Epidermal melanocyte (primary cell): ENCODE measurements around the gene RANGAP1.
A peak's percentile ranks its signal among the peaks of the same experiment; 100 is the strongest.

Experiments
- DNase-seq: peaks from one replicate; pipeline ENCODE4 v3.0.0; 2011; ENCODE audit warnings: low spot score; ENCODE audit not compliant: insufficient read length

RANGAP1 gene

DNA sequence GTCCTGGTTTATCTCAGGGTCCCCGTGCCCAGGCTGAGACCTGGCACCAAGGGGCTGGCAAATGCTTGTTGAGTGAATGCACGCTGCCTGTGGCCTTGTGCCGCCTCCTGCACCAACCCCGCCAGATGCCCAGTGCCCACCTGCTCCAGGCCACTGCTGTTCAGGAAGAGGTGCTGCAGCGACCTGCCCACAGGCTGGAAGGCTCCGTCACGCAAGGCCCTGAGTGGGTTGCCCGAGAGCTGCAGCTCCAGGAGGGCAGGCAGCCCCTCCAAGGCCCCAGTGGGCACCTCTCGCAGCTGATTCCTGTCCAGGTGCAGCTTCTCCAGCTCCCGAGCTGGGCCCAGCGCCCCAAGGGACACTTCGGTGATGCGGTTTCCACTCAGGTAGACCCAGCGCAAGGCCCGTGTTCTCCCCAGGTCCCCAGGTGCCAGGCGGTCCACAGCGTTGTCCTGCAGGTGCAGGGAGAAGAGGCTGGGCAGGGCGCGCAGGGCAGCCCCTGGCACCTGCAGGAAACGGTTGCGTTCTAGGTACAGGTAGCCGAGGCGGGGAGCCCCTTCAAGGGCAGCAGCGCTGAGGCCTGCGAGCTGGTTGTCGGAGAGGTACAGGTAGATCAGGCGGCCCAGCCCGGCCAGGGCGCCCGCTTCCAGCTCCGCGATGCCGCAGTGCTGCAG lies 48.8 kb downstream of the RANGAP1 start:
- DNase-seq = no peak

DNA sequence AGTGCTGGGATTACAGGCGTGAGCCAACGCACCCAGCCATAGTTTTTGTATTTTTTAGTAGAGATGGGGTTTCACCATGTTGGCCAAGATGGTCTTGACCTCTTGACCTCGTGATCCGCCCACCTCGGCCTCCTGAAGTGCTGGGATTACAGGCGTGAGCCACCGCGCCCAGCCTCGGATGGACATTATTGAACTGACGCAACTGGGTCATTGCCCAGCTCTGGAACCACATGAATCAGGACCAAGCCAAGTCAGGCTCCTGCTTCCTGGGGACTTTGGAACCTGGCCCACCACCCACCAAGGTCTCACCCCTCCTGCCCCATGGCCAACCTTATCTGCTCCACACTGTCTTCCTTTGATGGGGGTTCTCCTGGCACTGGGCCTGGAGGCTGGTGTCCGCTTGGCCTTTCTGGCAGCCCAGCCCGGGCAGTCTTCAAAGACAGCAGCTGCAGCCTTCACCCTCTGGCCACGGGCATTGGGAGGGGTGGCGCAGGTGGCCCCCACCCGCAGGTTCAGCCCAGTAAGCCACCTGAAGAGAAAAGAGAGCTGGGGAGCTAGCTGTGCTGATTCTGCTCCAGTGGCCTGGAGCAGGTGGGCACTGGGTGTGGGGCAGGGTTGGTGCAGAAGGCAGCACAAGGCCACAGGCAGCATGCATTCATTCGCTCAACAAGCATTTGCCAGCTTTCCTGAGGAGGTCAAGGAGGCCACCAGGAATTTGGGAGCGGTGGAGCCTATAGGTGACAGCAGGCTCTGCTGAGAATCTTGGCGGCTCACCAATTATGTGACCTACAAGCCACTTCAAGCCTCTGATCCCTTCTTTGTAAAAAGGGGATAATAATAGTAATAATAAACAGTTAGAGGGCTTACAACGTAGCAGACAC lies 50.9 kb downstream of the RANGAP1 start:
- DNase-seq = no peak

DNA sequence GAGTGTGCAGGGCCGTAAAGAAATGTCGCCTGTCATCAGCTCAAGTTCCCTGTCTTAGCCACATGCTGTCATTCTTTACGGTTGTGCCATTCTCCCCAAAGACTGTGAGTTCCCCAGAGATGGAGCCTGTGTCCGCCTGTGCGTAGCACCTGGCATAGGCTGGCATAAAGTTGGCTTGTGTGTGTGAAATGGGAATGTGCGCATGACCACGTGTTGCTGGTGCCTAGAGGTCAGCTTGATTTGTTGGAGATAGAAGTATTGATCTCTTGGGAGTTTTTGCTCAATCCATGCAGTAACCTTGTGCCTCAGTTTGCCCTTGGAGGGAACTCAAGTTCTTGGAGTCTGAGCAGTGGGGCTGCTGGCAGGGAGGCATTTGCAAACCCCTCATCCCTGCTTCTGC lies 54.6 kb downstream of the RANGAP1 start:
- DNase-seq = no peak

DNA sequence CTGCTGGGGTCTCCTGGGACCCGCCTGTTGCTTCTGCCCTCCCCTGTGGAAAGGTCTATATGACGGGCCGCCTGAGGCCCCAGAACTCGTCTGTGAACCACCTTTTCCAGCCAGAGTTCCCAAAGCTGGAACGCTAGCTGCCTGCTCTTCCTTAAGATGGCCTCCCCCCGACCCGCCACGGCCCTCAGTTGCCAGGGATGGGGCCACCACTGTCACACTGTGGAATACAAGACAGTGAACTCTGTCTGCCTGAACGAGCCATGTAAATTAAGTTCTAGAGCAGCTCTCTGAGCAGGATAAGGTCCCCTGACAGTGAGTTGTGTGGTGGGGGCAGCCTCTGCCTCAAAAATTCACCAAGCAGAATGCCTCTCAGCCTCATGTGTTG lies 55.6 kb downstream of the RANGAP1 start:
- DNase-seq = no peak

DNA sequence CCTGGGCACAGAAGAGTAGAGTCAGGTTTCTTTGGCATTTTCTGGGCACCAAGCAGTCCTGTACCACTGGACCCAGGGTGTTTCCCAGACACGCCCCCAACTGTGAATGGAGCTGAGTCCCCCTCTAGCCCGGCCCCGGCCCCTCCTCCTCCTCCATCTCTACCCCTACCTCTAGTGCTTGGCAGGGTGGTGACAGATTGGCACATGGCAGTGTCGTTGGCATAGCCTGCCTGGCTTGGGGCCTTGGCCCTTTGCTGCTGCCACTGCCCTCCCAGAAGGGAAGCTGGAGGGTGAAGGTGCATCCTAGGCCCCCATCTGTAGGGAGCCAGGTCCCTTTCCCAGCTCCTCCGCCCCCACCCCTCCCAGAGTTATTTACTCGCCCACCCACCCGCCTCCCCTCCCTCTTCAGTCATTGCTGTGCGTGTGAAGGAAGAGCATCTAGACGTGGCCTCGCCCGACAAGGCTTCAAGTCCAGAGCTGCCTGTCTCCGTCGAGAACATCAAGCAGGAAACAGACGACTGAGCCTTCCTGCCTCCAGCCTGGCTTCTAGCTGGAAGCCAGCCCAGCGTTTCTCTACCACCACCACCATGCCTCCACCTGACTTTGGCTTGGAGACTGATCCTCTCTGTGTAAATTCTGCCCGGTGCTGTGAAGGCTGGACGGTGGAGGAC lies 56.1 kb downstream of the RANGAP1 start:
- DNase-seq = no peak

DNA sequence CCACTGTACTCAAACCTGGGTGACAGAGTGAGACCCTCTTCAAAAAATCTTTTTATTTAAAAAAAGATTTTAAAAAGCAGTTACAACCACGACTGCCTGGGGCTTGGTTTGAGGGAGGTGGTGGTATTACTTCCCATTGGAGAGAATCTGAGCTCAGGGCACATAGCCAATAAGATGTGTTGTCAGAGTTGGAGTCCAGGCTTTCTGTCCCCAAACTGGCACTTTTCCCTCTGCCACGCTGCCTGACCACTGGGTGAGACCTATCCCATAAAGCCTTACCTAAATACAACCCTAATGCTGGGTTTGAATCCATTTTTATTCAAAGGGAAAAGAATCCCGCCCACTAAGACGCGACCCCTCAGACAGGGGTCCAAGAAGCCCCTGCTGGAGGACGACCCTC lies 56.8 kb downstream of the RANGAP1 start:
- DNase-seq = no peak

DNA sequence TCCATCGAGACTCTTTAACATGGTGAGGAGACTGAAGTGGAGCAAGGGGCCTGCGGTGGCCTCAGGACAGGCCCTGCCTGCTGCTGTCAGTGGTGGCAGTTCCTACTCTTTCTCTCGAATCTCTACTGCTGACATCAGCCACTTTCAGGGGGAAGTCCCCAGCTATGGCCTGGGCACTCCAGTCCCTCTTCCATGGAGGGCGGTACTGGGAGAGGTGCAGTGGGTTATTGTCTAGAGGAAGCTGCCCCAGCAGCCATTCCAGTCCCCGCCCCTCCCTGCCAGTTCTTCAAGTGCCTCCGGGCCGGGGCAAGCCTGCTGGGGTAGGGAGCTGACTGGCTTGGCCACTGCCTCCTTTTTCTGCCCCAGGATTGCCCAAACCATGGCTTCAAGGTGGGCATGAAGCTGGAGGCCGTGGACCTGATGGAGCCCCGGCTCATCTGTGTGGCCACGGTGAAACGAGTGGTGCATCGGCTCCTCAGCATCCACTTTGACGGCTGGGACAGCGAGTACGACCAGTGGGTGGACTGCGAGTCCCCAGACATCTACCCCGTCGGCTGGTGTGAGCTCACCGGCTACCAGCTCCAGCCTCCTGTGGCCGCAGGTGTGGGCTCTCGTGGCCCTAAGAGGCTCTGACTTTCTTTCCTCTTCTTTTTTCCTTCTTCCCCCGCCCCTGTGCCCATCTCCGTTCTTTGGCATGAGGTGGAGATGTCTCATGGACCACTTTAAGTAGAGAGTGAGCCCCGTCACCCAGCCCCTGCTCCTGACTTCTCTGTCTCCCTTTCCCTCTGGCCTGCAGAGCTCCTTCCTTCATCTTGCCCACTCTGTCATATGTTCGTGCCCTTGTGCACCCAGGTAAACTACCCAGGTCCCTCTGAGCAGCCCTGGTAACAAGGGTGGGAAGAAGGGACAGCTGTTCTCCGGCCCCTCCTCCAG lies 59.0 kb downstream of the RANGAP1 start:
- no peak for DNase-seq

DNA sequence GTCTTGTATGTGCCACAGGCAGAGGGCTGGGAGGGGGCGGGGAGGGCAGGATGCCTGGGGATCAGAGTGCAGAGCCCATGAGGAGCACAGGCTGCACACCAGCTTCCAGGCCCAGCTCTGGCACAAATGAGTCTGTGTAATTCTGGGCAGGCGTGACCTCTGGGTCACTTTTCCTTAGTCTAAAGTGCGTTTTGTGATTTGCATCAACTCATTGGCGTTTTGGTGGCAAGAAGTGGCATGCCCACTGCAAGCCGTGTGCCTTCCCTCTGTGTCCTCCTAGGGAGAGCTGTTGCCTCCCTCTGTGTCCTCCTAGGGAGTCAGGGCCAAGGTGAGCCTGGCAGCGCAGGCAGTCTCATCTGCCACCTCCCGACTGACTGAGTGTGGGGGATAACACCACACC lies 62.5 kb downstream of the RANGAP1 start:
- DNase-seq = no peak

DNA sequence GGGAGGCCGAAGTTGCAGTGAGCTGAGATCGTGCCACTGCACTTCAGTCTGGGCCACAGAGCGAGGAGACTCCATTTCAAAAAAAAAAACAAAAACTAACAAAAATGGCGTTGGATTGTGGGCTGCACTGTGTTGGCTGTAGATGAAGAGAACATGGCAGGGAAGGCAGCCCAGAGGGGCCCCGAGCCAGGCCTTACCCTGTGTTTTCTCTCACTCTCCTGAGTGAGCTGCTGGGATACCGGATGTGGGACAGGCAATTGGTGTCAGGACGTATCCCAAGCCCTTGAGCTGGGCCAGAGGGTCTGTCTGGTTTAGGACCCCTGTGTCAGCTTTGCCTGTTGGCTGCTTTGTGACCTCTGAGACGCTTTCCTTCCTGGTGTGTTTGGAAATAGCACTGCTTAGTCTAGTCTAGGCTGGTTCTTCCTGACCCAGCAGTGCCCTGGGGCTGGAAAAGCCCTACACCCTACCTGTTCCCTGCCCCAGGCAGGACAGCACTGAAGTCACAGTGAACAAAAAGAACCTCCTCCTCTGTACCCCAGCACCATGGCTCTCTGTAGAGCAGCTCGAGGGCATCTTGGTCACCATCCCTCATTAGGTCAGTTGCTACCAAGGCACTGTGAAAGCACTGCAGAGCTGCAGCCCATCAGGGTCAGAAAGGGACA lies 63.0 kb downstream of the RANGAP1 start:
- DNase-seq = no peak

DNA sequence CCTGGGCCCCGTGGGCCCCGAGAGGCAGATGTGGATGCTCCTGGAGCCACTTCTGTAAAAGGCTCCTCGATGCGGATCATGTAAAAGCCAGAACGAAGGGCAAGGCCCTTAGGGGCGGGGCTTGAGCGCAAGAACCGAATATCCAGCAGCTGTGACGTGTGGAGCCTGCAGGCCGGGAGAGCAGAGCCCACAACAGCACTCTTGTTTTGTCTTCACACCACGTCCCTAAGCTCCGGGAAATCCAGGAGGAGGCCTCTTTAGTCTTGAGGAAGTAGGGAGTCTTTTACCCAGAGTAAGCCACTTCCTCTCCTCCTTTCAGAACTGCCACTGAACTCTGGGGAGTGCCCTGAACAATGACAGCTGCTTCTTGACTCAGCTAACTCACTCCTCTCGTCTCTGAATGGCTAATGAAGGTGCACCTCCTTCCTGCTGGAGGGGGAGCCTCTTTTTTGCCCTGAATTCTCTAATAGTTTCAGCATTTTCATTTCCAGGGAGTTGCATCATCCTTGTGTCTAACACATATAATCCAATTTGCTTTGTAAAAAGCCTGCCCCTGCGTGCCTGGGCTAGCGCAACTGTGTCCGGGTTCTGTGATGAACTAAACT lies 68.3 kb downstream of the RANGAP1 start:
- DNase-seq = peak; percentile 82

DNA sequence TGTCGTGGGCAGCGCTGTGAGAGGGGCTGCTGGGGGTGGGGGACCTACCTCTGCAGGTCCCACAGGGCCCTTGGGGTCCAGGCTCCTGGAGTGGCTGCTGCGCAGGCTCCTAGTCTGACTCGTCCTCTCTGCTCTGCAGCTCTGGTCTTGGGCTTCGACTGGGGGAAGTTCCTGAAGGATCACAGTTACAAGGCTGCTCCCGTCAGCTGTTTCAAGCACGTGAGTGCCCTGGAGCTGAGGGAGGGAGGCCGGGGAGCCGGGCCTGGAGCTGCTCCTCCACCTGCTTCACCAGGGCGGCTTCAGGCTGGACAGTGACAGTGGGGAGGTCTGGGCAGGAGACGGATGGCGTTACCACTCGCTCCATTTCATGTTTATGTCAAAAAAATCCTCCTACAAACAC lies 69.0 kb downstream of the RANGAP1 start:
- no peak for DNase-seq

DNA sequence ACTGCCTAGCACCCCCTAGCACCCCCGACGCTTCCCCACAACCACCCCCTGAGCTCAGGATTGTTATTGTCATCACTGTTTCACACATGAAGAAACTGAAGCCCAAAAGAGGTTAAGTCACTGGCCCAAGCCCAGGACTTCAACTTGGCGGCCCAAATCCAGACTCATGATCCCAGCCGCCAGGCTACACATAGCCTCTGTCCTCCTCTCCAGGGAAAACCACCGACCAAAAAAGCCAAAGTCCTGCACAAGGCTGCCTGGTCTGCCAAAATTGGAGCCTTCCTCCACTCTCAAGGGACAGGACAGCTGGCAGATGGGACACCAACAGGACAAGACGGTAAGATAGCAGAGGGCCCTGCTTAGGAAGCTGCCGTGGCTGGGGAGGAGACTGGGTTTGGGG lies 70.1 kb downstream of the RANGAP1 start:
- no peak for DNase-seq

DNA sequence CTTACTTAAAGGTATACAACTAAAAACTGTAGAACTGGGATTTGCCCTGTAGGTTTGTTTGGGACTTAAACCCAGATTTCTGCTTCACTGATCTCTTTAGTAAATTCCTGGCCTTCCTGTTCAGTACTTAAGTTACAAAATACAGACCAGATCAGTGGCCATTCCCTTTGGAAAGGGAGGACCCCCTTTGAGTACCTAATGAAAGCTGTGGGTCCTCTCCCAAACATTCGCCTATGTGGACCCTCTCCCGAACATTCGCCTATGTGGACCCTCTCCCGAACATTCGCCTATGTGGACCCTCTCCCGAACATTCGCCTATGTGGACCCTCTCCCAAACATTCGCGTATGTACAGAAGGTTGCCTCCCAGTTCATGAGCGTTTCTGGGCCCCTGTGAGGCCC lies 70.6 kb downstream of the RANGAP1 start:
- DNase-seq = no peak

DNA sequence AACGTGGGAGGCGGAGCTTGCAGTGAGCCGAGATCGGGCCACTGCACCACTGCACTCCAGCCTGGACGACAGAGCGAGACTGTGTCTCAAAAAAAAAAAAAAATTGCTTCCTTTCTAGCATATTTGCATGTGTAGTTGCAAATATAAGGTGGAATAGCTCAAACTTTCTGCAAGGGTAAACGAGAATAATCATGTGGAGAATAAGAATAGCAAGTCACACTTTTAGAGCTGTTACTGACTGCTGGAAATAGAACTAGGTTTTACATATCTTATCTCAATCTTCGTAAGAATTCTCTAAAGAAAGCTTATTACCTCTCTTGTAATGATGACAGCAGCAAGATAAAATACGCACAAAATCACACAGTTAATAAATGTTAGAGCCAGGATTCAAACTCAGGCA lies 79.3 kb downstream of the RANGAP1 start:
- DNase-seq = no peak

DNA sequence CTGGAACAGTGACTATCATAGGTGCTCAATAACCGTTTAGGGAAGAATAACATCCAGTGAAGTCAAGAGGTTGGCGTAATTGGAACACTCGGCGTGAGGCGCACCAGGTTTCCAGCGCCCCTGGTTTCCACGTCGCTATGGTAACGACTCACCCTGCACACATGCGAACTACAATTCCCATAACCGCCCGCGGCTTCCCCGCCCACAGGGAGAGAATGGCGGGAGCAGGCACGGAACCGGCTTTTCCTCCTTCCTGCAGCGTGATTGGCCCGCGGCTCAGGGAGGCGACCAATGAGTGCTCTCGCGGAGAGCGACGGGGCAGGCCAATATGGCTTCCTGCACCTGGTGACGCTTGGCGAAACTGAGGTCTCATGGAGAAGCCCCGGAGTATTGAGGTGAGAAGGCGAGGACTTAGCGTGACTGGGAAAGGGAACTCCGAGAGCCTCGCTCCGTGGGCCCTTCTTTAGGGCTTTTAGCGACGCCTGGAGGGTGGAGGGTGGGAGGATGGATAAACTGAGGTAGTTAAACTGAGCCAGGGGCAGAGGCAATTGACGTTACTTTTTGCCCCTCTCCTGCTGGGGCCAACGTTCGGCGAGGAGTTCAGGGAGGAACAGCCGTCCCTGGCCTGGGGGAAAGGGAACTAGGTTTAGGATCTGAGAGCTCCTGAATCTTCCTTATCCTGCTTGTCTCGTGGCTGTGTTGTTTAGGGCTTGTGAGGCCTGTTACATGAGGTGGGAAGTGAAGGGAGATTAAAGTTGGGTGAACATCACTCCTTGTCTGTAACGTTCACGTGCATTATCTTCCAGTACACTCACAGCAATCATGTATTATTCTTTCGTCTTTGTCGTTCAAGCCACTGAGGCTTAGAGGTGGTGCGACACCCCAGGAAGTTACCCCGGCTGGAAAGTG lies 80.7 kb downstream of the RANGAP1 start, which contains the start of gene L3MBTL2:
Gene L3MBTL2, plus strand, starts transcription at position 321 of the 909 bp plus-strand sequence. Its CDS starts 51 bp downstream, at position 372.
- DNase-seq = peak; percentile 99

DNA sequence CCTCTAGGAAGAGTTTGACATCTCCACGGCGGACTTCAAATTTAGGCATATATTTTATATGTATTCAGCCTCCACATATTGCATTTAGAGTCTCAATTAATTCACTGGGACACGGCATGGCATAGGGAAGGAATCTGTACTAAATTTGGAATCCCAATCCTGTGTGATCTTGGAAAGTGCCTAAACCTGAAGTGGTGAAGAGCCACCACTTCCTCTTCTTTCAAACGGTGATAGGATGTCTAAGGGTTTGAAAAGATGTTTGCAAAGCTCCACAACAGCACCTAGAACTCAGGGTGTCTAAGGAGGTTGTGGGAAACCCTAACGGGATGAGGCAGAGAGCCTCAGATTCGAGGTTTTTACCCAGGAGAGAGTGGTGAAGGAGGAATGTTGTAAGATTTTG lies 81.9 kb downstream of the RANGAP1 start:
- no peak for DNase-seq

DNA sequence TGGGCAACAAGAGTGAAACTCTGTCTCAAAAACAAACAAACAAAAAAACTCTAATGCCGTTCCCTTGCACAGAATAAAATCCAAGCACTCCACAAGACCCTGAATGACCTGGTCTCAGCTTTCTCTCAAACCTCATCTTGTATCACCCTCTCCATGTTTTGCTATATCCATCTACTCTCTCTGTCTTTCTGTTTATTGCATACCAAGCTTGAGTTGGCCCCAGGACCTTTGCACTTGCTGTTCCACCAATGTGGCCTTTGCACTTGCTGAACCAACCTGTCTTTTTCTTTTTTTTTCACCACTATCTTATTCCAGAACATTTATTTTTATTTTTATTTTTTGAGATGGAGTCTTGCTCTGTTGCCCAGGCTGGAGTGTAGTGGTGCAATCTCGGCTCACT lies 82.9 kb downstream of the RANGAP1 start:
- DNase-seq = no peak

DNA sequence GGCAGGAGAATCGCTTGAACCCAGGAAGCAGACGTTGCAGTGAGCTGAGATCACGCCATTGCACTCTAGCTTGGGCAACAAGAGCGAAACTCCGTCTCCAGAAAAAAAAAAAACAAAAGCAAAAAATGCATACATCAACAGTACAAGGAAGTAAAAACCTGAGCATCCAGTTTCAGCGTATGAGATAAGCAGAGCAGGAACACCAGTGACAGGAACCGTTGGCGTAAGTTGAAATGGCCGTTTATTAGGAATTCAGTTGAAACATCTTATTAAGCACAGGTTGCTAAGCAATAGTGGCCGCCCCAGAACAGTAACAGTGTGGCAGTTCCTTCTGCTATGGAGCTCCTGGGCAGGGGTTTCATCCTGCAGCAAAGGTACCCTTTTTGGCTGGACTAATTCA lies 84.8 kb downstream of the RANGAP1 start:
- DNase-seq = no peak

DNA sequence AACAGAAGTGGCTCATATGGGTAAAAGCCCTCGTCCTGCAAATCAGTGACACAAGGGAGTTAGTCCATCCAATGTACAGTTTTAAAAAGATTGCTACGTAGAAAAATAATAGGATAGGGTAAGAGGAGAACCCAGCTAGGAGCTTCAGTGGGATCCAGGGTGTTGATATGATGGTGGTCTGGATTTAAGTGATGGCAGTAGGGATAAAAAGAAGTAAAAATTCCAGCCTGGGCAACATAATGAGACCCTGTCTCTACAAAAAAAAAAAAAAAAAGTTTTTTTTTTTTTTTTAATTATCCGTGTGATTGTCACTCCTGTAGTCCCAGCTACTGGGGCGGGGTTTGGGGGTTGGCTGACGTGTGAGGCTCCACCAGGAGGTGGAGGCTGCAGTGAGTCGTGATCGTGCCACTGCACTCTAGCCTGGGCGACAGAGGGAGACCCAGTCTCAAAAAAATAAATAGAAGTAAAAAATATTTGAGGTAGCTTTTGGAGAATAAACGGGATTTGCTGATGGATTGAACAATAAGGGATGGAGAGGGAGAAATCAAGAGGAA lies 87.9 kb downstream of the RANGAP1 start:
- DNase-seq = no peak
